HG03432 (cell line): Measurements from ENCODE around the gene LMNTD1.
"Not testable (repeated sequence)": the region's sequence is repeated elsewhere in the genome, so short reads cannot be mapped to it uniquely, and the experiment has no call there.

ENCODE experiments used
- ATAC-seq: cut with Tn5 transposase; IDR thresholded peaks from one replicate; pipeline ENCODE4 v1.9.1; 2021; ENCODE audit warnings: mild to moderate bottlenecking, moderate library complexity; ENCODE audit not compliant: unreplicated experiment

Gene LMNTD1

GRCh38 chr12:25433581-25434325 is 119.3 kb downstream of the LMNTD1 start:
- ATAC-seq: no peak

- ATAC-seq: no peak
Measured at GRCh38 chr12:25433024-25433423, 120.1 kb downstream of the LMNTD1 start.

GRCh38 chr12:25427337-25428249 is 125.5 kb downstream of the LMNTD1 start:
- ATAC-seq: no peak

- ATAC-seq: not testable (repeated sequence)
Measured at GRCh38 chr12:25426821-25427220, 126.3 kb downstream of the LMNTD1 start.
